H1 (cell line): ENCODE results near the gene MBTPS1. TPM values are rescaled to one million over a fixed set of nuclear protein-coding genes. Genes with fewer than 3 reads are reported as not detected.

ENCODE experiments used
- CTCF ChIA-PET: fragments of 300-600 bp; sonication (Branson Sonifier 250); formaldehyde crosslinking; loops from one replicate; lab custom pipeline; 2021; ENCODE audit not compliant: partially characterized antibody; lab: Charles Lee
- POLR2A ChIA-PET: fragments of 300-600 bp; sonication (Branson Sonifier 250); formaldehyde crosslinking; loops from one replicate; lab custom pipeline; 2021; ENCODE audit warnings: inconsistent platforms; ENCODE audit not compliant: partially characterized antibody; lab: Charles Lee
- DNase-seq, 2 experiments: peaks; one replicate each; pipeline versions ENCODE4 v3.0.0 to v3.0.0-alpha.2; 2010 to 2022; ENCODE audit warnings: low spot score in 2 of 2, low read depth in 1 of 2, mixed read lengths in 1 of 2
- FAIRE-seq: peaks from 2 replicates; lab custom pipeline; 2011; peaks lifted over from hg19 to GRCh38; lab: Jason Lieb, UNC
- H2AFZ ChIP-seq: 2 replicates; pipeline ENCODE4 v1.8.1; 2012; ENCODE audit warnings: low read length, inconsistent platforms
- H2AK5ac ChIP-seq: 2 replicates; pipeline ENCODE4 v1.6.1; 2013; ENCODE audit warnings: low read depth, low read length
- H2BK120ac ChIP-seq: replicated peaks from 2 replicates; pipeline ENCODE3; 2013; ENCODE audit warnings: low read depth, low read length, inconsistent platforms
- H2BK12ac ChIP-seq: 2 replicates; pipeline ENCODE4 v1.6.1; 2013; ENCODE audit warnings: low read depth, low read length
- H2BK15ac ChIP-seq: 2 replicates; pipeline ENCODE4 v1.6.1; 2013; ENCODE audit warnings: low read length
- H2BK20ac ChIP-seq: 2 replicates; pipeline ENCODE4 v1.6.1; 2013; ENCODE audit warnings: low read length
- H2BK5ac ChIP-seq: 2 replicates; pipeline ENCODE4 v1.6.1; 2013; ENCODE audit warnings: low read depth, low read length
- H3K14ac ChIP-seq: 2 replicates; pipeline ENCODE4 v1.6.1; 2013; ENCODE audit warnings: inconsistent platforms; ENCODE audit not compliant: insufficient read length
- H3K18ac ChIP-seq: 2 replicates; pipeline ENCODE4 v1.6.1; 2013; ENCODE audit warnings: low read length; ENCODE audit errors: extremely low read depth
- H3K23ac ChIP-seq: 2 replicates; pipeline ENCODE4 v1.6.1; 2013; ENCODE audit warnings: inconsistent platforms; ENCODE audit not compliant: insufficient read length
- H3K23me2 ChIP-seq: 2 replicates; pipeline ENCODE4 v1.6.1; 2013; ENCODE audit warnings: low read depth, low read length
- H3K27ac ChIP-seq: 2 replicates; pipeline ENCODE4 v1.6.1; 2011; ENCODE audit warnings: low read depth, low read length, inconsistent platforms
- H3K27me3 ChIP-seq, 4 experiments: replicated peaks in 1 of 4; 1 replicate in 1 of 4; 2 replicates in 3 of 4; pipeline versions ENCODE4 v1.6.1 to v1.8.1; 2011 to 2013; ENCODE audit warnings: low read length in 3 of 4, mild to moderate bottlenecking in 3 of 4, inconsistent platforms in 2 of 4, mixed read lengths in 2 of 4, moderate library complexity in 1 of 4; ENCODE audit not compliant: control insufficient read depth in 3 of 4, insufficient read depth in 3 of 4; ENCODE audit errors: extremely low read depth in 1 of 4
- H3K36me3 ChIP-seq, 4 experiments: 2 replicates each; pipeline versions ENCODE4 v1.6.1 to v1.8.1; 2011 to 2013; ENCODE audit warnings: mild to moderate bottlenecking in 4 of 4, low read length in 3 of 4, moderate library complexity in 2 of 4, control low read depth in 1 of 4, inconsistent platforms in 1 of 4; ENCODE audit not compliant: insufficient read depth in 4 of 4, control insufficient read depth in 2 of 4
- H3K4ac ChIP-seq: replicated peaks from 2 replicates; pipeline ENCODE3; 2013; ENCODE audit warnings: low read length, low read depth, mixed read lengths, inconsistent platforms; ENCODE audit not compliant: insufficient read length
- H3K4me1 ChIP-seq, 4 experiments: replicated peaks in 1 of 4; 1 replicate in 1 of 4; 2 replicates in 3 of 4; pipeline versions ENCODE4 v1.6.1 to v1.8.1; 2011 to 2013; ENCODE audit warnings: low read length in 3 of 4, inconsistent platforms in 2 of 4, mixed read lengths in 1 of 4; ENCODE audit not compliant: insufficient read depth in 4 of 4, control insufficient read depth in 3 of 4
- H3K4me2 ChIP-seq, 2 experiments: 2 replicates each; pipeline versions ENCODE4 v1.6.1 to v1.8.1; 2011 to 2013; ENCODE audit warnings: low read depth in 2 of 2, low read length in 2 of 2, control low read depth in 1 of 2, inconsistent platforms in 1 of 2, mild to moderate bottlenecking in 1 of 2; ENCODE audit not compliant: insufficient read depth in 1 of 2
- H3K4me3 ChIP-seq, 4 experiments: fragments of 200-600, 300-600 bp in 1 of 4; sonication (generic), shearing (Covaris generic), sonication (Bioruptor Twin) in 1 of 4; 2 replicates each; pipeline versions ENCODE4 v1.5.1 to v1.8.1; 2011 to 2016; ENCODE audit warnings: low read length in 4 of 4, low read depth in 3 of 4, control low read depth in 2 of 4, inconsistent platforms in 2 of 4, mild to moderate bottlenecking in 2 of 4, mixed read lengths in 1 of 4, moderate library complexity in 1 of 4; ENCODE audit not compliant: insufficient read depth in 2 of 4; ENCODE audit errors: extremely low read depth in 1 of 4
- H3K56ac ChIP-seq: replicated peaks from 2 replicates; pipeline ENCODE3; 2013; ENCODE audit warnings: low read depth, mild to moderate bottlenecking, mixed read lengths, low read length, inconsistent platforms; ENCODE audit not compliant: insufficient read length
- H3K79me1 ChIP-seq: 2 replicates; pipeline ENCODE4 v1.6.1; 2013; ENCODE audit warnings: low read depth, low read length, control low read depth
- H3K79me2 ChIP-seq, 2 experiments: 2 replicates each; pipeline versions ENCODE4 v1.6.1 to v1.8.1; 2012 to 2013; ENCODE audit warnings: low read length in 2 of 2, mild to moderate bottlenecking in 2 of 2, inconsistent platforms in 1 of 2; ENCODE audit not compliant: insufficient read depth in 2 of 2, control insufficient read depth in 1 of 2
- H3K9ac ChIP-seq, 4 experiments: replicated peaks in 1 of 4; 1 replicate in 1 of 4; 2 replicates in 3 of 4; pipeline versions ENCODE4 v1.6.1 to v1.8.1; 2011 to 2013; ENCODE audit warnings: low read depth in 3 of 4, low read length in 3 of 4, control low read depth in 2 of 4, mild to moderate bottlenecking in 2 of 4, moderate library complexity in 2 of 4, inconsistent platforms in 1 of 4; ENCODE audit errors: extremely low read depth in 1 of 4
- H3K9me3 ChIP-seq, 2 experiments: 2 replicates each; pipeline versions ENCODE4 v1.6.1 to v1.8.1; 2012 to 2013; ENCODE audit warnings: mild to moderate bottlenecking in 2 of 2, moderate library complexity in 2 of 2, control low read depth in 1 of 2, inconsistent platforms in 1 of 2, low read depth in 1 of 2, low read length in 1 of 2, mixed read lengths in 1 of 2; ENCODE audit not compliant: insufficient read depth in 2 of 2
- H4K20me1 ChIP-seq, 2 experiments: replicated peaks in 1 of 2; 2 replicates each; pipeline versions ENCODE3 to v1.8.1; 2011 to 2013; ENCODE audit warnings: inconsistent platforms in 2 of 2, low read length in 2 of 2, mild to moderate bottlenecking in 1 of 2; ENCODE audit not compliant: insufficient read depth in 2 of 2, control insufficient read depth in 1 of 2
- H4K5ac ChIP-seq: 2 replicates; pipeline ENCODE4 v1.6.1; 2013; ENCODE audit warnings: low read length, low read depth, mixed read lengths, inconsistent platforms; ENCODE audit not compliant: insufficient read length
- H4K8ac ChIP-seq: 2 replicates; pipeline ENCODE4 v1.8.0; 2013; ENCODE audit warnings: mild to moderate bottlenecking, moderate library complexity, low read length, inconsistent platforms; ENCODE audit not compliant: insufficient read depth; ENCODE audit errors: extremely low read depth
- H4K91ac ChIP-seq: replicated peaks from 2 replicates; pipeline ENCODE3; 2013; ENCODE audit warnings: low read length, mixed read lengths, inconsistent platforms; ENCODE audit not compliant: insufficient read length
- CHD1 ChIP-seq: IDR thresholded peaks from 2 replicates; pipeline ENCODE4 v1.6.1; 2012; ENCODE audit warnings: low read depth, low read length, improper control_type of control experiment
- EZH2 ChIP-seq: fragments of 200-600 bp; sonication (generic); IDR thresholded peaks from 2 replicates; pipeline ENCODE4 v1.7.1; 2012; ENCODE audit warnings: low read depth, mild to moderate bottlenecking, moderate library complexity, low read length, inconsistent platforms; ENCODE audit not compliant: severe bottlenecking
- HDAC2 ChIP-seq, 2 experiments: fragments of 300-600 bp in 1 of 2; sonication (generic) in 1 of 2; IDR thresholded peaks; 2 replicates each; pipeline ENCODE4 v1.6.1; 2011 to 2012; ENCODE audit warnings: low read depth in 2 of 2, low read length in 2 of 2, mild to moderate bottlenecking in 2 of 2, moderate library complexity in 2 of 2, borderline replicate concordance in 1 of 2, inconsistent platforms in 1 of 2
- KDM5A ChIP-seq: fragments of 200-600 bp; IDR thresholded peaks from 2 replicates; pipeline ENCODE4 v1.7.1; 2012; ENCODE audit warnings: mild to moderate bottlenecking, low read length, inconsistent platforms, mixed read lengths
- SIRT6 ChIP-seq: IDR thresholded peaks from one replicate; pipeline ENCODE4 v1.7.1; 2012; ENCODE audit warnings: low read length, inconsistent platforms
- TAF7 ChIP-seq: optimal IDR thresholded peaks from 2 replicates; pipeline ENCODE3; 2011; ENCODE audit warnings: low read depth, mild to moderate bottlenecking, inconsistent platforms, low read length, moderate library complexity, borderline replicate concordance
- WGBS, 2 experiments: shearing (Covaris generic) in 1 of 2; methylation state at CpG; one replicate each; pipeline versions ENCODE4 v1.1.6 to v1.1.7; 2013 to 2015; ENCODE audit warnings: low lambda C conversion rate in 2 of 2, mixed read lengths in 2 of 2, inconsistent platforms in 1 of 2, low coverage in 1 of 2, missing lambda C conversion rate in 1 of 2; ENCODE audit not compliant: insufficient replicate concordance in 2 of 2, insufficient coverage in 1 of 2, insufficient read length in 1 of 2; ENCODE audit errors: extremely low coverage in 1 of 2, missing lambda C conversion rate in 1 of 2; 5-methylcytosine and 5-hydroxymethylcytosine counted together
- polyA plus RNA-seq, 7 experiments: library from polyadenylated mRNA; depleted of rRNA in 3 of 7; stranded (reverse) in 5 of 7; unstranded in 2 of 7; fragments of >200 nt in 5 of 7; fragments of 200-250 nt in 2 of 7; gene quantifications; 1 replicate in 5 of 7; 2 replicates in 1 of 7; 4 replicates in 1 of 7; pipeline versions ENCODE4 v1.2.1 to v1.2.3, GENCODE V29; 2011 to 2013; ENCODE audit warnings: missing spikeins in 2 of 7, mixed read lengths in 2 of 7
- total RNA-seq: library from RNA; stranded (reverse); fragmentation: NEBNext Ultra II Directional; extraction: Animal tissue kit (Norgen Biotek cat#: 25700); gene quantifications from 2 replicates; pipeline ENCODE4 v1.2.1, GENCODE V29; 2021

MBTPS1 gene
- total and polyA plus RNA-seq, 2 of the 8 experiments (the other 6 are each of a cell fraction or from before 2014, with no cell fraction given) = 30.6 to 53.3 TPM

DNA sequence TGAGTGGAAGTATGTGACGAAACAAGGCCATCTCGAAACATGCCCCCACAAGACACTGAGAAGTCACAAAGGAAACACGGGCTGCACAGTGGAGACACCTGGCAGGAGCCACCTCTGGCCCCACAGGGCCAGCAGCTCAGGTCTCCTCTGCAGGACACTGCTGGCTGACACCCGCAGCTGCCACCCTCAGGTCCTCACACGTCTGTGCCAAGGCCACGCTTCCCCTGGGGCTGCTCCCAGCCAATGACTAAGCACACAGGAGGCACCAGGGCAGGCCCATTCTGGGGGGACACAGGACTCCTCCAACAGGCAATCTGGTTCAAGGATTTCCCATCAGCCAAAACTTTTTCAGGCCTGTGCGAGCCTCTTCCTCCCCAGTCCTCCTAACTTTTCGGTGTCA lies 36.4 kb downstream of the MBTPS1 start:
- H3K9me3 ChIP-seq = no peaks in the 10 kb centered on the region
- no peak overlapping the region for H4K8ac ChIP-seq
- no peak overlapping the region for H2AK5ac ChIP-seq
- DNase-seq (no peak), FAIRE-seq (no peak)
- H3K27ac ChIP-seq = no peak overlapping the region
- H3K27me3 ChIP-seq = no peaks in the 10 kb centered on the region
- H2BK12ac ChIP-seq = no peak overlapping the region
- 86% methylated on average over 8 of the region's 8 CpGs; no CpG with 5 or more reads in 1 of the 2 experiments for WGBS, 2 experiments
- H3K4me1 ChIP-seq = no peaks in the 10 kb centered on the region
- H3K56ac ChIP-seq = no peak overlapping the region
- TF ChIP-seq KDM5A = no peak
- no peak for TF ChIP-seq TAF7
- no peak for TF ChIP-seq SIRT6
- TF ChIP-seq EZH2 = no peak
- no peak for TF ChIP-seq HDAC2 (IDR thresholded peaks at IDR 0.05; ENCODE audit: borderline replicate concordance in 1 of 2, low read depth in 2 of 2, low read length in 2 of 2)
- TF ChIP-seq CHD1 = no peak
- peaks cover 10 to 26% (median 18%) of the 10 kb centered on the region in 4 experiments; a peak in 7 of 8 replicates for H3K36me3 ChIP-seq
- H3K23ac ChIP-seq = no peak overlapping the region
- no peak overlapping the region for H2BK15ac ChIP-seq
- H4K91ac ChIP-seq = no peak overlapping the region
- H4K20me1 ChIP-seq = peaks cover 0 to 4% of the 10 kb centered on the region in 2 experiments
- POLR2A ChIA-PET = interaction anchor here (0.6 kb wide), 1 partner anchor 28 kb away, joined by 3 read pairs; no protein-coding TSS in a partner anchor
- H2AFZ ChIP-seq = no peak overlapping the region
- no peaks in the 10 kb centered on the region; the same call in 1 of the 2 replicates for H3K79me1 ChIP-seq
- CTCF ChIA-PET = interaction anchor here (1.0 to 2.0 kb wide), 3 partner anchors 11 to 20 kb away, joined by 3 to 9 read pairs (median 4); no protein-coding TSS in a partner anchor
- no peak overlapping the region for H3K14ac ChIP-seq
- 0 out of 7 replicates have a peak overlapping the region, but pooled peaks of 1 of the 4 experiments have one; percentile 3 for H3K9ac ChIP-seq
- H4K5ac ChIP-seq = no peak overlapping the region
- peaks cover 0 to 8% of the 10 kb centered on the region in 2 experiments; a peak in 2 of 4 replicates for H3K79me2 ChIP-seq
- no peak overlapping the region for H3K4me2 ChIP-seq
- no peaks in the 10 kb centered on the region for H3K23me2 ChIP-seq
- no peak overlapping the region for H3K4ac ChIP-seq
- H3K4me3 ChIP-seq = no peak overlapping the region
- H2BK5ac ChIP-seq = no peak overlapping the region
- no peak overlapping the region for H3K18ac ChIP-seq
- H2BK120ac ChIP-seq = no peak overlapping the region
- H2BK20ac ChIP-seq = no peak overlapping the region
